Body of pancreas (tissue), 4 donors: ENCODE results near the gene RNF223. TPM values are rescaled to one million over a fixed set of nuclear protein-coding genes. Genes with fewer than 3 reads are reported as not detected.

Experiments
- ATAC-seq: fragments of 150-250 bp; one replicate; pipeline ENCODE4 v1.9.1; 2016
- DNase-seq, 4 donors: peaks; one replicate each; pipeline ENCODE4 v3.0.0-alpha.2; 2019
- H3K27ac ChIP-seq, 4 donors: fragments of 200-600 bp; sonication (generic); 1 replicate in 3 of 4; 2 replicates in 1 of 4; pipeline versions ENCODE4 v1.5.1 to v1.6.1; 2016 to 2019; ENCODE audit warnings: mild to moderate bottlenecking in 1 of 4, mixed read lengths in 1 of 4, moderate library complexity in 1 of 4
- H3K27me3 ChIP-seq, 2 donors: fragments of 200-600 bp; sonication (generic); one replicate each; pipeline ENCODE4 v1.6.0; 2016; ENCODE audit warnings: mild to moderate bottlenecking in 1 of 2
- H3K36me3 ChIP-seq, 2 donors: fragments of 200-600 bp; sonication (generic); replicated peaks in 1 of 2; 2 replicates each; pipeline ENCODE4 v1.5.1; 2016; ENCODE audit warnings: low read depth in 2 of 2; ENCODE audit not compliant: insufficient read depth in 1 of 2
- H3K4me1 ChIP-seq: fragments of 200-600 bp; sonication (generic); one replicate; pipeline ENCODE4 v1.6.0; 2016
- H3K4me3 ChIP-seq, 2 donors: fragments of 200-600 bp; sonication (generic); 1 replicate in 1 of 2; 2 replicates in 1 of 2; pipeline ENCODE4 v1.5.1; 2016 to 2019
- H3K9me3 ChIP-seq, 3 donors: fragments of 200-600 bp; sonication (generic); 1 replicate in 2 of 3; 2 replicates in 1 of 3; pipeline ENCODE4 v1.5.1; 2016
- POLR2A ChIP-seq, 3 donors: fragments of 450-650 bp; IDR thresholded peaks; one replicate each; pipeline ENCODE4 v1.6.1; 2016; ENCODE audit warnings: antibody characterized with exemption in 3 of 3, mild to moderate bottlenecking in 2 of 3
- WGBS, 2 donors: methylation state at CpG; one replicate each; pipeline ENCODE4 v1.1.5; 2017; 5-methylcytosine and 5-hydroxymethylcytosine counted together
- intact Hi-C: fragments of 100-400 bp; cut with DNase I; formaldehyde crosslinking; loops from one replicate; pipeline ENCODE4 v1.15.1; 2023
- total RNA-seq, 2 donors: library from RNA; depleted of rRNA; stranded (reverse); fragments of >200 nt; gene quantifications; one replicate each; pipeline ENCODE4 v1.1.0, GENCODE V29; 2016
- TF ChIP-seq, protein P1 (sequence below), 7 experiments: fragments of 450-650 bp in 4 of 7; fragments of 200-600 bp in 3 of 7; sonication (generic) in 3 of 7; IDR thresholded peaks; one replicate each; pipeline ENCODE4 v1.5.1; 2016 to 2019; ENCODE audit warnings: antibody characterized with exemption in 7 of 7

Gene RNF223
- total RNA-seq, 2 donors from 2014 or later: 0.26 TPM; not detected in 1

DNA sequence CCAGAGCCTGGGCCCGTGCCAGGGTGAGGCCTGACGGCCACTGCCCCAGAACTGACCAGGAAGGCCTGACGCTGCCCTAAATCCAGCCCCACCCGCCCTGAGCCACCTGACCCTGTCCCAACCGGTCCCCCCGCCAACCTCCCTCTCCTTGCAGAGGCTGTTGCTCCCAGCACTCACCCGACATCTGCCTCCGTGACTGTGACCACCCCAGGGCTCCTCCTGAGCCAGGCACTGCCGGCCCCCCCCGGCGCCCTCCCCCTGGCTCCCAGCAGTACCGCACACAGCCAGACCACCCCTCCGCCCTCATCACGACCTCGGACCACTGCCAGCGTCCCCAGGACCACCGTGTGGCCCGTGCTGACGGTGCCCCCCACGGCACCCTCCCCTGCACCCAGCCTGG, 27.9 kb downstream of the RNF223 start:
- H3K27me3 ChIP-seq: no peaks in the 10 kb centered on the region
- no peaks in the 10 kb centered on the region for H3K9me3 ChIP-seq
- no peak for DNase-seq
- no peak for TF ChIP-seq POLR2A (IDR thresholded peaks at IDR 0.05)
- TF ChIP-seq, protein P1, sequence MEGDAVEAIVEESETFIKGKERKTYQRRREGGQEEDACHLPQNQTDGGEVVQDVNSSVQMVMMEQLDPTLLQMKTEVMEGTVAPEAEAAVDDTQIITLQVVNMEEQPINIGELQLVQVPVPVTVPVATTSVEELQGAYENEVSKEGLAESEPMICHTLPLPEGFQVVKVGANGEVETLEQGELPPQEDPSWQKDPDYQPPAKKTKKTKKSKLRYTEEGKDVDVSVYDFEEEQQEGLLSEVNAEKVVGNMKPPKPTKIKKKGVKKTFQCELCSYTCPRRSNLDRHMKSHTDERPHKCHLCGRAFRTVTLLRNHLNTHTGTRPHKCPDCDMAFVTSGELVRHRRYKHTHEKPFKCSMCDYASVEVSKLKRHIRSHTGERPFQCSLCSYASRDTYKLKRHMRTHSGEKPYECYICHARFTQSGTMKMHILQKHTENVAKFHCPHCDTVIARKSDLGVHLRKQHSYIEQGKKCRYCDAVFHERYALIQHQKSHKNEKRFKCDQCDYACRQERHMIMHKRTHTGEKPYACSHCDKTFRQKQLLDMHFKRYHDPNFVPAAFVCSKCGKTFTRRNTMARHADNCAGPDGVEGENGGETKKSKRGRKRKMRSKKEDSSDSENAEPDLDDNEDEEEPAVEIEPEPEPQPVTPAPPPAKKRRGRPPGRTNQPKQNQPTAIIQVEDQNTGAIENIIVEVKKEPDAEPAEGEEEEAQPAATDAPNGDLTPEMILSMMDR (IDR thresholded peaks at IDR 0.05): no peak
- ATAC-seq: no peak
- WGBS, 2 donors: 89 to 94% methylated on average over 7 to 14 of the region's 20 CpGs
- no peaks in the 10 kb centered on the region for H3K36me3 ChIP-seq
- H3K27ac ChIP-seq: no peak overlapping the region
- intact Hi-C loops: no loop called here
- H3K4me1 ChIP-seq: no peaks in the 10 kb centered on the region
- H3K4me3 ChIP-seq: no peak overlapping the region

DNA sequence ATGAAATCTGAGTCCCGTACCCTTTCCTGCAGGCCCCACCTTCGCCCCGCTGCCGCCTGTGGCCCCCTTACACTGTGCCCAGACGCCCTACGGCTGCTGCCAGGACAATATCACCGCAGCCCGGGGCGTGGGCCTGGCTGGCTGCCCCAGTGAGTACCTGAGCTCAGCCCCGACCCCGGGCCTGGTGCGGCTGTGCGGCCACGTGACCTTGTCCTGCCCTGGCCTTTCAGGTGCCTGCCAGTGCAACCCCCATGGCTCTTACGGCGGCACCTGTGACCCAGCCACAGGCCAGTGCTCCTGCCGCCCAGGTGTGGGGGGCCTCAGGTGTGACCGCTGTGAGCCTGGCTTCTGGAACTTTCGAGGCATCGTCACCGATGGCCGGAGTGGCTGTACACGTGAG, 29.0 kb downstream of the RNF223 start:
- Histone ChIP-seq H3K27ac (no peak overlapping the region), H3K4me1 (peaks cover 5% of the 10 kb centered on the region), H3K9me3 (no peaks in the 10 kb centered on the region), H3K36me3 (no peaks in the 10 kb centered on the region), H3K4me3 (no peak overlapping the region), H3K27me3 (no peaks in the 10 kb centered on the region)
- WGBS, 2 donors: 85 to 97% methylated on average over 13 to 23 of the region's 23 CpGs
- ATAC-seq (no peak), DNase-seq (no peak)
- TF ChIP-seq, protein P1 (IDR thresholded peaks at IDR 0.05): no peak
- no peak for TF ChIP-seq POLR2A (IDR thresholded peaks at IDR 0.05)
- intact Hi-C loops: no loop called here

DNA sequence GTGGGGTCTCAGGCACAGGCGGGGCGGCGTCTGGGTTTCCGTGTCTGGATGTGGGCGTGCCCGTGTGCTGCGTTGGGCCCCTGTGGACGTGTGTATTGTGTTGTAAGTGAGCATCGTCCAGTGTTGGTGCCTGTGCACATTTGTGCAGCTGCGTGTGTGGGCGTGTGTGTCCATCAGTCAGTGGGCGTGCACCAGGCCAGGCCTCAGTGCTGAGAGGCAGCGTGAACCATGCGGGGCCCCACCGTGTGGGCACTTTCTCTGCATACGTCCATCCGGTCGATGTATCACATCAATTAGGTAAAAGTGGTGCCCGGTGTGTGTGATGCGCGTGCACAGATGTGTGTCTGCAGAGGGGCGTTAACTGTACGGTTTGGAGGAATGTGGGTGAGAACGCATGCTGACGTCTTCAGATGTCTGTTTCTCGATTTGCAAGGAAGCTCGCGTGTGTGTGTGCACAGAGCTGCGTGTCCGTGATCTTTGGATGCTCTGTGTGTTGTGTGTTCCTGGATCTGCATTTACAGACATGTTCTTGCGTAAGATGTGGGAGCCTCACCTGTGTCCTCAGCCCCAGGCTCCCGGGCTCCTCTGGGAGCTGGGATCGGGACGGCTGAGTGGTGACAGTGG, 29.5 kb downstream of the RNF223 start:
- H3K36me3 ChIP-seq: no peaks in the 10 kb centered on the region

DNA sequence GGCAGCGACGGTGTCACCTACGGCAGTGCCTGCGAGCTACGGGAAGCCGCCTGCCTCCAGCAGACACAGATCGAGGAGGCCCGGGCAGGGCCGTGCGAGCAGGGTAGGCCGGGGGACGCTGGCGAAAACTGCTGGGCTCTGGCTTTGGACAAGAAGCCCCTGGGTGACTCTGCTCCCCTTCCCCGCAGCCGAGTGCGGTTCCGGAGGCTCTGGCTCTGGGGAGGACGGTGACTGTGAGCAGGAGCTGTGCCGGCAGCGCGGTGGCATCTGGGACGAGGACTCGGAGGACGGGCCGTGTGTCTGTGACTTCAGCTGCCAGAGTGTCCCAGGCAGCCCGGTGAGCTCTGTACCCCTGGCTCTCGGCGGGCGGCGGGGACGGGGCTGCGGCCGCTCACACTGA, 30.2 kb downstream of the RNF223 start:
- Histone ChIP-seq H3K4me3 (no peak overlapping the region), H3K27ac (no peak overlapping the region), H3K9me3 (no peaks in the 10 kb centered on the region), H3K27me3 (no peaks in the 10 kb centered on the region), H3K4me1 (peaks cover 12% of the 10 kb centered on the region), H3K36me3 (no peaks in the 10 kb centered on the region)
- intact Hi-C loops: no loop called here
- ATAC-seq (no peak), DNase-seq (no peak)
- TF ChIP-seq, protein P1 (IDR thresholded peaks at IDR 0.05): no peak
- no peak for TF ChIP-seq POLR2A (IDR thresholded peaks at IDR 0.05)
- 99 to 100% methylated on average over 9 to 20 of the region's 33 CpGs for WGBS, 2 donors

More for the DNA sequence above, 29.5 kb downstream of the RNF223 start:
- no peak overlapping the region for H3K4me3 ChIP-seq
- TF ChIP-seq POLR2A (IDR thresholded peaks at IDR 0.05): no peak
- TF ChIP-seq, protein P1 (IDR thresholded peaks at IDR 0.05): no peak
- peaks cover 11% of the 10 kb centered on the region for H3K4me1 ChIP-seq
- intact Hi-C loops: no loop called here
- WGBS, 2 donors: 91% methylated on average over 29 to 34 of the region's 34 CpGs
- ATAC-seq (no peak), DNase-seq (no peak)
- no peaks in the 10 kb centered on the region for H3K27me3 ChIP-seq
- H3K27ac ChIP-seq: no peak overlapping the region
- no peaks in the 10 kb centered on the region for H3K9me3 ChIP-seq

DNA sequence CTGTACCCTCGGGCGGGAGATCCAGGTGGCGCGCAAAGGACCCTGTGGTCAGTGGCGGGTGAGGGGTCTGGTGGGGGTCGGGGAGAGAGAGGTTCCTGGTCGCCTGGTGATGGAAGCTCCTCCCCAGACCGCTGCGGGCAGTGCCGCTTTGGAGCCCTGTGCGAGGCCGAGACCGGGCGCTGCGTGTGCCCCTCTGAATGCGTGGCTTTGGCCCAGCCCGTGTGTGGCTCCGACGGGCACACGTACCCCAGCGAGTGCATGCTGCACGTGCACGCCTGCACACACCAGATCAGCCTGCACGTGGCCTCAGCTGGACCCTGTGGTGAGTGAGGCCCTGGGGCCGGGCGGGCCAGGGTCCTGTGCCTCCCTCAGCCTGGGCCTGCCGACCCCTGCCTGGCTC, 30.7 kb downstream of the RNF223 start:
- intact Hi-C loops: no loop called here
- Histone ChIP-seq H3K27ac (no peak overlapping the region), H3K27me3 (no peaks in the 10 kb centered on the region), H3K9me3 (no peaks in the 10 kb centered on the region), H3K4me3 (no peak overlapping the region), H3K4me1 (peaks cover 12% of the 10 kb centered on the region), H3K36me3 (no peaks in the 10 kb centered on the region)
- DNase-seq: no peak
- ATAC-seq: no peak
- 90 to 98% methylated on average over 22 to 25 of the region's 27 CpGs for WGBS, 2 donors
- TF ChIP-seq POLR2A (IDR thresholded peaks at IDR 0.05): no peak
- TF ChIP-seq, protein P1 (IDR thresholded peaks at IDR 0.05): no peak
